GM19372 (cell line): ENCODE data around the gene IGF2.

Experiments used
- ATAC-seq: cut with Tn5 transposase; IDR thresholded peaks from one replicate; pipeline ENCODE4 v1.9.1; 2021; ENCODE audit warnings: mild to moderate bottlenecking, low read depth, moderate library complexity; ENCODE audit not compliant: unreplicated experiment

Gene IGF2

DNA sequence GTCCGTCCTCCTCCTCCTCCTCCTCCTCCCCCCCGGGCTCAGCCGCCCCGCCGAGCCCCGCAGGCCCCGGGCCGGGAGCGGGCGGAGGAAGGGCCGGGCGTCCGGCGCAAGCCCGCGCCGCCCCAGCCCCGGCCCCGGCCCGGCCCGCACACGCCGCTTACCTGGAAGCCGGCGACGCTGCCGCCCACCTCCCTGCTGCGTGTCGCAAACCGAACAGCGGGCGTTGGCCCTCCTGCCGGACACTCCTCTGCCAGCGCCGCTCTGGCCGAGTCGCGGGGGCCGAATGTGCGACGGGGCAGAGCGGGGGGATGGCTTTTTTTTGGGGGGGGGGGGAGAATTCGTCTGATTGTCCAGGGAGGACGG lies 1.1 kb downstream of the IGF2 start:
- no peak for ATAC-seq

DNA sequence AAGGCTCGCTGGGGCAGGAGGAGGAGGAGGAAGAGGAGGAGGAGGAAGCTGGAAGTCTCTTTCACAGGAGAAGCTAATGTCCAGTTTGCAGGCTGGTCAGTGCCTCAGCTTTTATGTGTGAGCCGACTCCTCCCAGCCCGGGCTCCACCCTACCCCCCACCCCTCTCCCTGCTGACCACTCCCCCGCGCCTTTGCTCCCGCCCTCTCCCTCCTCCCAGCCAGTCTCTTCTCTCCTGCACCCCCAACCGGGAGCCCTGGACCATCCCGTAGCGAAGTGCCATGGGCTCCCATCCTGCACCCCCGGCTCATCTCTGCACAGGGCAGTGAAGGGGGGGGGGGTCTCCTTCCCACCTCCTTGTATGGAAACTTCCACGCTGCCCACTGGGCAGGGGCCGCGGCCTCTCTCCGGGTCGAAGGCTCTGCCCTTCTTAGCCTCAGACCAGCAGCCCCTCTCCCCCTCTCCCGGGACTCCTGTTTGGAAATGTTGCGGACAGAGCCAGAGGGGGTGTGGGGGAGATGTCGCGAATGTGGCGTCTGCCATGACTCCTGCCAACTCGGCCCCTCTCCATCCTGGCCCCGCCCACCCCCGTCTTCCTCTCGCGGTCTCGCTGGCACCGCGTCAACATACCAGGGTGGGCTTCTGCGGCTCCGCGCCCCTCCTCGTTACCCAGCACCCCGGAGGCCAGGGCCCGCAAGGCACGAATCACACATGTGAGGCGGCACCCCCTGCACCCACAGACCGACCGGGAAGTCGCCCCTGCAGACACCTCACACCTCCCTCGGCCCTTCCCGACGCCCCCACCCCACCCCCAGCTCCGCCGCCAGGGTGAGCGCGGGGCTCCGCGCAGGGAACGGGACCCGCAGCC lies 1.8 kb downstream of the IGF2 start:
- no peak for ATAC-seq

DNA sequence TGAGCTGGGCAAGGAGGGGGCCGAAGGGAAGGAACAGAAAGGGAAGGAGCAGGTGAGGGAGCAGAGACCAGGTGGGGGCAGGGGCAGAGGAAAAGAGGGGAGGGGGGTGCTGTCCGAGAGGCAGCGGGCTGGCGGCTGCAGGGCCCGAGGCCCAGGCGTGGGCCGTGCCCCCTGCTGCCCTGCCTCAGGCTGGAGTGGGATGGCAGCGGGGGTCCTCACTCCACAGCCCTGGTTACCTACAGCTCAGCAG lies 2.3 kb downstream of the IGF2 start:
- ATAC-seq: no peak

DNA sequence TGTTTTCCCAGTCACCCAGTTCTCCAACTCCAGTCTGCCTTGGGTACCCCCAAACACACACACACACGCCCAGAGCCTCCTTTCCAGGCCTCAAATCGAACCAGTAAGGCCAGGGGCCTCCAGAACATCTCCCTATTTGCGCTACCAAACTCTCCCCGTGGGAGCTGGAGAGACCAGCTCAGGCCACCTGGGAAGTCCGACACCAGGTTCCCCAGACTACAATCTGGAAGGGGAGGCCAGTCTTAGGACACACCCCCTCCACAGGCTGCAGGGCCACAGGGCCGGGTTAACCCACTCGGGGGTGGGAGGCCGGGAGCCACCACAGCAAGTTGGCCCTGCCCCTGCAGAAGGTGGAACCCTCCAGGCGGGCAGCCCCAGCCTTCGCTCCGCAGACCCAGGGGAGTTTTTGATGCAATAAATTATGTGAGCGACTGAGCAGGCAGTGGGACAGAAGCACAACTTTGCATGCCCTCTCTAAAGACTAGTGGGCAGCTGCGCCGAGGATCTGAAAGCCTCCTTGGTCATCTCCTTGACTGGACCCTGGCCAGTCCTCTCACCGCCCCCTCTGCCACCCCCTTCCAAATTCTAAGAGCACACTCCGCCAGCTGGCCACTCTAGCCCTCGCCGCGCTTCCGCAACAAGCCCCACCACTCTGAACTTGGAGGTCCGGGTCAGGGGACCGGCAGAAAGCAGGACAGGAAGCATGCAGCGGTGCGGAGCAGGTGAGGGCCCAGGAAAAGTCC lies 2.8 kb downstream of the IGF2 start:
- no peak for ATAC-seq

DNA sequence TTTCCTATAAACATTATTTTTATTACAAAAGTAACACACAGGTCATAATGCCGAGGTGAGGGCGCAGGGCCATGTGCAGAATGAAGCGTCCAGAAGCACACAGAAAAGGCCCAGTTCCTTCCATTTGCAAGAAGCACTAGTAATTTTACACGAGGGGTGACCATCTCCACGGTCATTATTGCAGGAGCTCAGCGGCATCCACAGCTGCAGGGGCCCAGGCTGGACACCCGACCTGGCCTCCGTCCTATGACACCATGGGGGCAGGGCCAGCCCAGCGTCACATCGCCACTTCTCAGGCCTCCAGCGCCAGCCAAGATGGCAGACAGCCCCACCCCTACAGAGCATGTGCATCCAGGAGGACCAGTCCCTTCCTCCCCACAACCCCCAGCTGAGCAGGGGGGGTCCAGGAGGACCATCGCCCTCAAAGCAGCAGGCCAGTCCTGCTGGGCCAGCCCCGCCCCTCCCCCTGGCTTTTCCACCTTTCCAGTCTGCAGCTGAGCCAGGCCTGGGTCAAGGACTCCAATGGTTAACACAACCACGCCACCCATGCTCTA lies 3.5 kb downstream of the IGF2 start:
- ATAC-seq: no peak

DNA sequence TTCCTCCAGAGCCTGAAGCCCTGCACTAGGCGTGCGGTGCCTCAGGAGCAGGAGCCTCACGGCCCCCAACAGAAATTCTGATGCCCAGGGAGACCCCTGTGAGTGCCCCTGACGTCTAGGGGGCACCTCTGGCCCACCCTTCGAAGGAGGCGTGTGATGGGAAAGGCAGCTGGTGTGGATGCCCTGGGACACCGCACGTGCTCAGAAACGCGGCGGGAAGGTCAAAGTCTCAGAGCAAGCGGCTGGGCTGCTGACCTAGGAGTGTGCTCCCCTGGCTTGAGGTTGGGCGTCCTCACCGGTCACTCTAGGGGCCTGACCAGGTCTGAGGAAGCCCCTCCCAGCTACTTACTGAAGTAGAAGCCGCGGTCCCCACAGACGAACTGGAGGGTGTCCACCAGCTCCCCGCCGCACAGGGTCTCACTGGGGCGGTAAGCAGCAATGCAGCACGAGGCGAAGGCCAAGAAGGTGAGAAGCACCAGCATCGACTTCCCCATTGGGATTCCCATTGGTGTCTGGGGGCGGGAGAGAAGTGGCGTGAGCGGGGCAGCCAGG lies 4.1 kb downstream of the IGF2 start:
- ATAC-seq: no peak

DNA sequence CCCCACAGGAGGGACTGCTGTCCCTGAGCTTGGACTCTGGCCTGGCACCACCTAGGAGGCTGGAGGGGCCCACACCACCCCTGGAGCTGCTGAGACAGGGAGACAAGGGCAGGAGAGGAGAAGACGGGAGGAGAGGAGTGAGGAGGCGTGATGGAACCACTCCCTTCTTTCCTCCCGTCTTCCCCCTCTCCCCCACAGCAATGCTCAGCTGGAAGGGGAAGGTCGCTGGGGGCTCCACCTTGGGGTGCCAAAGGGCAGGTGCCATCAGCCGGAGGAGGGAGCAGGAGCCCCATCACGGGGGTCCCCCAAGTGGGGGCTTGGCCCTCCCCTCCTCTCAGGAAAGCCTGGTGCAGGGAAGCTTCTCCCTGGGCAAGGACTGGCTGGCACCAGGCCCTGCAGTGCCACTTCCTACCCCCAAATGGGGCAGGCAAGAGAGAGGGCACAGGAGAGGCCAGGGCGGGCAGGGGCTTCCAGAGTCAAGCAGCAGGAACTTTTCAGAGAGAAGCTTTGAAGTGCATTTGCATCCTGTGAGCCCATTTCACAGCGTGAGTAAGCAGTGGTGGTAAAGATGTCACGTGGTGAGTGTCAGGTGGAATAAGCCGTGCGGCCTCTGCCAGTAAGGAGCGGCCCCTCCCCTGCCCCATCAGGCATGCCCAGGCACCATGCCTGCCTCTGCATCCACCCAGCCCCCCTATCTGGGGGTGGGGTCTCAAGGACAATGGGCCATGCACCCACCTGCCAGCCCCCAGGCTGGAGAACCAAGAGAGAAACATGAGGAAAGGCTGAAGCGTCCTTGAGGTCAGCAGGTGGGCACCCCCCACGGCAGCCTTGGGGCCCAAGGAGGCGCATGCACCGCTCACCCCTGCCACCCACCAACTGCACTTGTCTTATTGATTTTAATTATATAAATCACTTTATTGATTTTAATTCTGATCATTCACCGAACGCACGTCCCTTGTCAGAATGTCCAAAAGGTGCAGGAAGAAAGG lies 4.9 kb downstream of the IGF2 start:
- no peak for ATAC-seq

DNA sequence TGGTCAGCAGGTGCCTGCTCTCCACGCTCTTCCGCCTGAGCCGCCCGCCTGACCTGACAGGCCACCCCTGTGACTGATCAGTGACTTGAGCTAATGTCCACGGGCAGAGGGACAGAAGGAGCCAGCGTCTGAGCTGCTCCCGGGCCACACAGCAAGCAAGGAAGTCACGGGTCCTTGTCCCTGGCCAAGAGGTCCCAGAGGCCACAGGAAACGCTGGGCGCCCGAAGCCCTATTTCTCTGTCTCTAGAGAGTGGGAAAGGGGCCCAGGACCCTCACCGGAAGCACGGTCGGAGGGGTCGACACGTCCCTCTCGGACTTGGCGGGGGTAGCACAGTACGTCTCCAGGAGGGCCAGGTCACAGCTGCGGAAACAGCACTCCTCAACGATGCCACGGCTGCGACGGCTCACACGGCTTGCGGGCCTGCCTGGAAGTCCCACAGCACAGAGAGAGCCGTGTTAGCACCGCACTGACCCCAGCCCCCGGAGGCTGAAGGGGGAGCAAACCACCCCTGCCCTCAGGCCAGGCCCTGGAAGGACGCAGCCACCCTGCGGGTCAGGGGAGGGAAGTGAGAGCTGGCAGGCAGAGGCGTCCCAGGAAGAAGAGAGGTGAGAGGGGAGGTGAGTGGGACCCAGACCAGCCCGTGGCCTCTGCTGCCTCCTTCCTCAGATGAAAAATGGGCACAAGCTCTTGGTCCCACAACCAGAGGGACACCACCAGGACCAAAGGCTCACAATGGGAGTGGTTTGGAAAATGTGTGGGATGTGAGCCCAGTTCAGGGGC lies 5.8 kb downstream of the IGF2 start:
- no peak for ATAC-seq

DNA sequence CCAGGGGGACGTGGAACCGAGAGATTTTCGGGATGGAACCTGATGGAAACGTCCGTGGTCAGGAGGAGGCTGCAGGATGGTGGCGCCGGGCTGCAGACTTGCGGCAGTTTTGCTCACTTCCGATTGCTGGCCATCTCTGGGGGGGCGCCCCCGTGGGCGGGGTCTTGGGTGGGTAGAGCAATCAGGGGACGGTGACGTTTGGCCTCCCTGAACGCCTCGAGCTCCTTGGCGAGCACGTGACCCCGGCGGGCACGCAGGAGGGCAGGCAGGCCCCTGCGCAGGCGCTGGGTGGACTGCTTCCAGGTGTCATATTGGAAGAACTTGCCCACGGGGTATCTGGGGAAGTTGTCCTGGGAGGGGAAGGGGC lies 6.3 kb downstream of the IGF2 start:
- no peak for ATAC-seq

DNA sequence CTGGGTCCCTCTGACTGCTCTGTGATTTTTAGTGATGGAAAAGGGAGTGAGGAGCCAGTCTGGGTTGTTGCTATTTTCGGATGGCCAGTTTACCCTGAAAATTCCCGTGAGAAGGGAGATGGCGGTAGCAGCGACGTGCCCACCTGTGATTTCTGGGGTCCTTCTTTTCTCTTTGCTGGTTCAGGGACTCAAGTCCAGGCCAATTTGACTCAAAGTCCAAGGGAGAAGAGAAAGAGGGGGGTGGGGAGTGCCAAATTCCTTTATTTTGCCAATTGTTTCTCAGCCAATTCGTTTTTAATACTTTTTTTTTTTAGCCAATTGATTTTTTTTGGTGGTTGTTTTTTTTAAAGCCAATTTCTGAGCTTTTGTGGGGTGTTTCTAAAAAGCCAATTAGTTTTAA lies 6.9 kb downstream of the IGF2 start:
- no peak for ATAC-seq

DNA sequence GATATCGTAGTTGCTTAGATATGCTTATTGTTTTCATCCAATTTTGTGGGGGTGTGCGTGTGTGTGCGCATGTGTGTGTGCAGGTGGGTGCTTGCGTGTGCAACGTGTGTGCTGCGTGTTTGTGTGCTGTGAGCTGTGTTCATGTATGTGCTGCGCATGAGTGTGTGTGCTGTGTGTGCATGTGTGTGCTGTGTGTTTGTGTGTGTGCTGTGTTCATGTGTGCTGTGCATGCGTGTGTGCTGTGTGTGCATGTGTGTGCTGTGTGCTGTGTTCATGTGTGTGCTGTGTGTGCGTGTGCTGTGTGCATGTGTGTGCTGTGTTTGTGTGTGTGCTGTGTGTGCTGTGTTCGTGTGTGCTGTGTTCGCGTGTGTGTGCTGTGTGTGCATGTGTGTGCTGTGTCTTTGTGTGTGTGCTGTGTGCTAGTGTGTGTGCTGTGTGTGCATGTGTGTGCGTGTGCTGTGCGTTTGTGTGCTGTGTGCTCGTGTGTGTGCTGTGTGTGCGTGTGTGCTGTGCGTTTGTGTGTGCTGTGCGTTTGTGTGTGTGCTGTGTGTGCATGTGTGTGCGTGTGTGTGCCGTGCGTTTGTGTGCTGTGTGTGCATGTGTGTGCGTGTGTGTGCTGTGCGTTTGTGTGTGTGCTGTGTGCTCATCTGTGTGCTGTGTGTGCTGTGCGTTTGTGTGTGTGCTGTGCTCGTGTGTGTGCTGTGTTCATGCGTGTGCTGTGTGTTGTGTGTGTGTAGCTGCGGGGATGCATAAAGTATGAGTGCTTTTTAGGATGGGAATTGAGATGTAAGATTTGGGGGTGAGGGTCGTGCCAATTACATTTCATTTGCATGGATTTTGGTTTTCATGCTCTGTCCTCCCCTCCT lies 7.6 kb downstream of the IGF2 start:
- ATAC-seq: no peak

DNA sequence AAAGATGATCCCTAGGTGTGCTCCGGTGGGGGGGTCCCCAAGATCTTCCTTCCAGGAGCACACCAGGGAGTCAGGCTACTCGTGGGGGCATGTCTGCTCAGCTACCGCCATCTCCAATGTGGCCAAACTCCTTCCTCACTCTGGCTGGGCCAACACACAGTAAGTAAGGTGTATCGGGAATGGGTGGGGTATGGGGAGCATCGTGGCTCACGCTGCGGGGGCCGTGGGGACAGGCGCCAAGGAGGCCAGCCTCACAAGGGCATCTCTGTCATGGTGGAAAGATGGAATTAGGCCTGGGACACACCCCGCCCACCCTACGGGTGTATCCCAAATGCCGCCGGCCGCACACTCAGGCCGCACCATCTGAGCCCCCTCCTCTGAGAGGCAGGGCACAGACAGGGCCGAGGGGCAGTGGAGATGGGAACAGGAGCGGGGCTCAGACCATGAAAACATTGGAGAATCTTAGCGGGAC lies 8.3 kb downstream of the IGF2 start:
- no peak for ATAC-seq

DNA sequence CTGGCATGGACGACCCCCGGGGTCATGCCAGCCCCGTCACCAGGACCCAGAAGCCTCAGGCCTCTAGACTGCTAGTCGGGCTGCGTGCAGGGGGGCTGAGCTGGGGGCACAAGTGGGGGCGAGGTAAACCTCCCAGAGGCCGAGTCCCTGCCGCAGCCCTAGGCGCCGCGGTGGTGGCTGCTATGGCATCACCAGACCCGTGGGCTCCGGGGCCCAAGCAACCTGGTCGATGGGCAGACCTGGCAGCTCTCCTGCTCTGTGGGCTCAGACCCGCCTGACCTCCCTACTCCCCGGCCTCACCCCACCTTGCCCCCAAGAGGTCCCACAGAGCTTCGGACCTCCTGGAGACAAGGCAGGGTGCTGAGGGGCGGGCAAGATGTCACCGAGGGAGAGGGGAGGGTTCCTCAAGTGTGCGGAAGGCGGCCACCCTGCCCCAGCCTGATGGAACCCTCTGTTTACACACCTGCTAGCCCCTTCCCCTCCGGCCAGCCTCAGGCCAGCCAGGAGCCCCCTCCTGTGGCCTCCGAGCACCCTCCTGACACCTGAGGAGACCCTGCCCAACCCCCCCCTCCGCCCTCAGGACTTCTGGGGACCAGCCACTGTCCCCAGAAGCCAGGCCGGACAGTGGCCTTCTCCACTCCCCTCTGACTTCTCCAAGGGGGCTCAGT lies 9.4 kb downstream of the IGF2 start:
- ATAC-seq: no peak

DNA sequence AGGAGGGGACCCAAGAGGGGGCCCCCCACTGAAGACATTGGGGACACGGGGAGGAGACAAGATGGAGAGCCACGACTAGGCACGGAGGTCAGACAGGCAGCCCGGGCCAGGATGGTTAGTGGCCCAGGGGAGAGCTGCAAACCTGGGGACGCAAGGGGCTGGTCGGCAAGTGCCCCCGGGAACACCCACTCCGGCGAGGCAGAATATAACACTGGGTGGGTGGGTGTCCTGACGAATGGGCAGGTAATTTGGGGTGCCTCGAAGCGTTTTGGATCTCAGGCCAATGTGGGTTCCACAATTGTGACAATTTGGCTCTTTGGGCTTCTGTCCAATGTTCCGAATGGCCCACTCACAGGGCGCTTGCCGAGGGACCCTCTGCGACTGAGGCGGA lies 9.9 kb downstream of the IGF2 start:
- no peak for ATAC-seq

DNA sequence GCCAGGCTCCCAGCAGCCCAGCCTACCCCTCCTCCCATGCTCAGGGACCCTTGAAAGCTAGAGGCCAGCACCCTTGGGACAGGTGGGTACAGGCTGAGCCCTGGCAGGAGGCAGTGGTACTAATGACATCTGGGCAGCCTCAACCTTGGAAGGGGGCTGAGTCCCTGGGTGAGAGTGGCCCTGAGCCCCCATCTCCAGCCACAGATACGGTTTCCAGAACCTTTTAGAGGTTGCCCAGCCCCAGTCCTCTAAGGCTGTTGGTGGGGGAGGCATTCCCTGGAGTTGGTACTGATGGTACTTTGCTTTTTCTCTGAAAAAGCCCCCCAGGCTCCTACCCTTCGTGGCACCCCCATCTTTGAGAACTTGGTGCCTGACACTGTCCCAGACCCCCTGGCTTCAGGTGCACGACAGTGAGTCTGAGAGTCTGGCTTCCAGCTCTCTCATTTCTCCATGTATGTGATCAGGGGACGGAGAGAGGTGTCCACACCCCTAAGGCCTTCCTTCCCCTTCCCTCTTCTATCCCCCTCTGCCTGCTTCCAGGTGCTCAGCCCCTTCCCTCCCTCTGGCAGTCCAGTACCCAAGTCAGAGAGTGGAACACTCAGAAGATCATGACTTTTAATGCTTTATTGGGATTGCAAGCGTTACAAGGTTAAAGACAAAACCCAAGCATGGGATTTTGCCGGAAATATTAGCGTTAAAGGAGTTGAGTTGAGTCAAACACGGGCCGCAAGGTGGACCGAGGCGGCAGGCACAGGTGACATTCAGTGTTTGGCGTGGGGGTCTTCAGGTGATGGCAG lies 10.5 kb downstream of the IGF2 start:
- ATAC-seq: no peak

DNA sequence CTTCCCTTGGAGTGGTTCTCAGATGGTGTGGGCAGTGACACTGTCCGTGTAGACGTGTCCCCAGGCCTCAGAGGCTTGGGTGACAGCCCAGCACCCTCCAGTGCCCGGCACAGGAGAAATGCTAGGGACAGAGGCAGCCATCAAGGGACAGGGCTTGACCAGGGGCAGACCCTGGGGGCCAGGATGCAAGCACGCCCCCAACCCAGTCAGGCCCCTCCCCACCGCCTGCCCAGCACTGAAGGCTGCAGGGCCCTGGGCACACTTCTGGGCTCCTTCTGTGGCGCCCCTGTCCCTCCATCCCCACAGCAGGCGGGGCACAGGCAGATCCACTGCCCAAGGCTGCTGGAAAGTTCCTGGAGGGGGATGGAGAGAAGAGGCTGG lies 11.1 kb downstream of the IGF2 start:
- no peak for ATAC-seq

DNA sequence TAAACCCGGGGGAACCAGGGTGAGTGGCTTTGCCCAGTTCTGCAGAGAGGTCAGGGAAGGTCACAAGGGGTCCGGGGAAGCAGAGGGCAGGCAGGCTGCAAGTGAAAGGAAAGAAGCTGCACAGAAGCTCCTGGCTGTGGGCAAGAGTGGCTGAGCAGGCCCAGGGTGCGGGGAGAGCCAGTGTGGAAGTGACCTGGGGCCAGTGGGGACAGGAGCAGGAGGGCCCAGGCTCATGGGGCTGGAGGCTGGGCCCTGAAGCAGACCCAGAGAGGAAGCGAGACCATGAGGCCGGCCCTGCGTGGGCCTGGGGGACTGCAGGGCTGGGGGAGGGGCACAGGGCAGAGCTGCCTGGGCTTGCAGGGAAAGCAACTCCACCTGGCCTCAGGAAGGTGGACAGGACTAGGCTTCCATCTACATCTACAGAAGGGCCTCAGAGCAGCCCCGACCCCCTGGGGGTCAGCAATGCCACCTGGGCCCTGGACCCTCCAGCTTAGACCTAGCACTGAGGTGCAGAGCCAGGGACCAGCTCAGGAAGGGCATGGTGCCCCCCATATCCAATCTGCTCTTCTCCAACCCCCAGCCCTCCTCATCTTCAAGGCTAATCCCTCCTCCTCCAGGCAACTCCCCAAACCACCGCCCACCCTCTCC lies 11.6 kb downstream of the IGF2 start:
- ATAC-seq: no peak
